Endothelial cell of umbilical vein (primary cell): ENCODE measurements around the gene VIPR1. TPM values are rescaled to one million over a fixed set of nuclear protein-coding genes. Genes with fewer than 3 reads are reported as not detected.

ENCODE experiments used
- BruUV-seq: library from RNA; stranded (reverse); fragments of 400-500 nt; replicated peaks from 2 replicates; lab custom pipeline; 2021; lab: Mats Ljungman, UMichigan
- CTCF ChIA-PET: fragments of 300-600, 350-600 bp; sonication (Branson Sonifier 250); formaldehyde crosslinking; loops from one replicate; lab custom pipeline; 2021; ENCODE audit warnings: antibody characterized with exemption, inconsistent platforms; lab: Charles Lee
- POLR2A ChIA-PET: fragments of 300-600, 350-600 bp; sonication (Branson Sonifier 250); formaldehyde crosslinking; loops from one replicate; lab custom pipeline; 2021; ENCODE audit warnings: antibody characterized with exemption, inconsistent platforms; lab: Charles Lee
- DNase-seq: peaks from one replicate; pipeline ENCODE4 v3.0.0-alpha.2; 2011; ENCODE audit warnings: low read depth, low spot score
- FAIRE-seq: peaks from 2 replicates; lab custom pipeline; 2011; peaks lifted over from hg19 to GRCh38; lab: Jason Lieb, UNC
- H2AFZ ChIP-seq: 2 replicates; pipeline ENCODE4 v1.6.0; 2012; ENCODE audit warnings: low read depth, low read length, control low read depth, inconsistent platforms
- H3K27ac ChIP-seq: 2 replicates; pipeline ENCODE4 v1.5.1; 2011; ENCODE audit warnings: low read depth, mild to moderate bottlenecking, control low read depth, low read length, moderate library complexity; ENCODE audit not compliant: insufficient read depth
- H3K27me3 ChIP-seq, 2 experiments: 2 replicates each; pipeline versions ENCODE4 v1.6.0 to v1.6.1; 2011; ENCODE audit warnings: low read length in 2 of 2, mixed read lengths in 1 of 2; ENCODE audit not compliant: control insufficient read depth in 2 of 2, insufficient read depth in 2 of 2
- H3K36me3 ChIP-seq, 2 experiments: 2 replicates in 1 of 2; 3 replicates in 1 of 2; pipeline ENCODE4 v1.5.1; 2011; ENCODE audit warnings: low read length in 2 of 2, mild to moderate bottlenecking in 1 of 2, moderate library complexity in 1 of 2; ENCODE audit not compliant: control insufficient read depth in 2 of 2, insufficient read depth in 2 of 2; ENCODE audit errors: extremely low read depth in 1 of 2
- H3K4me1 ChIP-seq: 3 replicates; pipeline ENCODE4 v1.5.1; 2011; ENCODE audit warnings: mild to moderate bottlenecking, low read length; ENCODE audit not compliant: control insufficient read depth, insufficient read depth; ENCODE audit errors: extremely low read depth
- H3K4me2 ChIP-seq: 2 replicates; pipeline ENCODE4 v1.6.1; 2011; ENCODE audit warnings: low read length, control low read depth, mixed read lengths; ENCODE audit not compliant: insufficient read depth
- H3K4me3 ChIP-seq, 3 experiments: fragments of 200-600 bp in 1 of 3; sonication (generic), shearing (Covaris generic) in 1 of 3; replicated peaks in 1 of 3; 2 replicates each; pipeline ENCODE4 v1.5.1; 2011 to 2016; ENCODE audit warnings: control low read depth in 3 of 3, low read length in 3 of 3, mild to moderate bottlenecking in 2 of 3, inconsistent platforms in 1 of 3, low read depth in 1 of 3, moderate library complexity in 1 of 3; ENCODE audit not compliant: insufficient read depth in 1 of 3
- H3K79me2 ChIP-seq: 2 replicates; pipeline ENCODE4 v1.6.0; 2012; ENCODE audit warnings: low read length, inconsistent platforms; ENCODE audit not compliant: control insufficient read depth, insufficient read depth
- H3K9ac ChIP-seq: replicated peaks from 2 replicates; pipeline ENCODE3; 2011; ENCODE audit warnings: low read length, control low read depth; ENCODE audit not compliant: insufficient read depth; ENCODE audit errors: extremely low read depth
- H3K9me1 ChIP-seq: replicated peaks from 3 replicates; pipeline ENCODE4 v1.6.0; 2011; ENCODE audit warnings: mild to moderate bottlenecking, low read length; ENCODE audit not compliant: control insufficient read depth, insufficient read depth; ENCODE audit errors: extremely low read depth
- H3K9me3 ChIP-seq: replicated peaks from 2 replicates; pipeline ENCODE4 v1.5.1; 2012; ENCODE audit warnings: low read length, inconsistent platforms; ENCODE audit not compliant: control insufficient read depth, insufficient read depth
- H4K20me1 ChIP-seq: replicated peaks from 2 replicates; pipeline ENCODE3; 2011; ENCODE audit warnings: mild to moderate bottlenecking, low read length; ENCODE audit not compliant: control insufficient read depth, insufficient read depth; ENCODE audit errors: extremely low read depth
- CTCF ChIP-seq, 2 donors: IDR thresholded peaks; 1 replicate in 1 of 2; 2 replicates in 1 of 2; pipeline ENCODE4 v1.5.1; 2011; ENCODE audit warnings: low read length in 2 of 2, mild to moderate bottlenecking in 2 of 2, moderate library complexity in 2 of 2, control low read depth in 1 of 2, inconsistent platforms in 1 of 2, low read depth in 1 of 2; ENCODE audit not compliant: insufficient read depth in 1 of 2; ENCODE audit errors: extremely low read depth in 1 of 2
- EZH2 ChIP-seq: IDR thresholded peaks from 2 replicates; pipeline ENCODE4 v1.6.1; 2012; ENCODE audit warnings: borderline replicate concordance, low read depth, mild to moderate bottlenecking, moderate library complexity, low read length, inconsistent platforms; ENCODE audit not compliant: severe bottlenecking
- FOS ChIP-seq: IDR thresholded peaks from 2 replicates; pipeline ENCODE4 v1.6.1; 2011; ENCODE audit warnings: mild to moderate bottlenecking, low read length, moderate library complexity, borderline replicate concordance; ENCODE audit not compliant: insufficient read depth
- GATA2 ChIP-seq: IDR thresholded peaks from 2 replicates; pipeline ENCODE4 v1.7.0; 2011; ENCODE audit warnings: low read depth, mild to moderate bottlenecking, moderate library complexity, mixed read lengths, low read length; ENCODE audit not compliant: insufficient read length, insufficient read depth
- JUN ChIP-seq: IDR thresholded peaks from 2 replicates; pipeline ENCODE4 v1.6.1; 2011; ENCODE audit warnings: borderline replicate concordance, low read depth; ENCODE audit not compliant: insufficient read length, insufficient read depth
- MAX ChIP-seq: IDR thresholded peaks from 2 replicates; pipeline ENCODE4 v1.6.1; 2011; ENCODE audit not compliant: insufficient read depth, insufficient read length
- MYC ChIP-seq: IDR thresholded peaks from one replicate; pipeline ENCODE4 v1.6.1; 2011; ENCODE audit warnings: mild to moderate bottlenecking, low read depth, low read length
- POLR2A ChIP-seq: IDR thresholded peaks from 2 replicates; pipeline ENCODE4 v1.6.1; 2012; ENCODE audit warnings: low read depth, mild to moderate bottlenecking, control low read depth, low read length
- POLR2AphosphoS5 ChIP-seq: IDR thresholded peaks from 2 replicates; pipeline ENCODE4 v1.6.1; 2012; ENCODE audit warnings: low read depth, mild to moderate bottlenecking, control low read depth, low read length, moderate library complexity; ENCODE audit not compliant: insufficient read depth
- dilution Hi-C: fragments of 300-500 bp; cut with MboI; formaldehyde crosslinking; loops from one replicate; pipeline ENCODE4 v1.15.0; 2019; ENCODE audit warnings: low sequenced_read_pairs; ENCODE audit not compliant: extremely low pct_ligation_motif_present
- intact Hi-C: fragments of 100-400 bp; cut with micrococcal nuclease; formaldehyde crosslinking; loops from one replicate; pipeline ENCODE4 v1.10.0; 2022
- polyA plus RNA-seq, 4 experiments: library from polyadenylated mRNA; depleted of rRNA in 3 of 4; stranded (reverse) in 3 of 4; unstranded in 1 of 4; fragments of >200 nt; gene quantifications; 2 replicates each; pipeline versions ENCODE4 v1.2.1 to v1.2.3, GENCODE V29; 2011 to 2012; ENCODE audit warnings: missing spikeins in 1 of 4
- total RNA-seq: library from RNA; stranded (reverse); gene quantifications from 2 replicates; pipeline ENCODE4 v1.2.3, GENCODE V29; 2021

VIPR1 gene
- total and polyA plus RNA-seq, 2 donors (not counting 3 experiments of a cell fraction or from before 2014, with no cell fraction given): 3.8 to 4.7 TPM

- no peak overlapping the region for H3K27ac ChIP-seq
- intact Hi-C loops: no loop called here
- H3K9ac ChIP-seq: no peak overlapping the region
- H3K4me3 ChIP-seq: no peak overlapping the region
- ChIA-PET POLR2A (no interaction called here), CTCF (interaction anchor here (1.1 kb wide), 2 partner anchors 19 to 26 kb away, joined by 3 to 4 read pairs; no protein-coding TSS in a partner anchor)
- no peak for TF ChIP-seq EZH2
- TF ChIP-seq MAX: no peak
- TF ChIP-seq MYC: no peak
- TF ChIP-seq CTCF (IDR thresholded peaks at IDR 0.05; ENCODE audit: extremely low read depth in 1 of 2, insufficient read depth in 1 of 2, low read depth in 1 of 2, low read length in 2 of 2): no peak
- TF ChIP-seq FOS: no peak
- TF ChIP-seq JUN: no peak
- no peak for TF ChIP-seq POLR2A
- no peak for TF ChIP-seq POLR2AphosphoS5
- TF ChIP-seq GATA2: no peak
- H3K9me1 ChIP-seq: no peaks in the 10 kb centered on the region
- H2AFZ ChIP-seq: no peak overlapping the region
- dilution Hi-C loops: no loop called here
- no peak for FAIRE-seq
- H4K20me1 ChIP-seq: no peaks in the 10 kb centered on the region
- no peaks in the 10 kb centered on the region for H3K36me3 ChIP-seq
- DNase-seq: no peak
- H3K79me2 ChIP-seq: no peaks in the 10 kb centered on the region
- H3K4me1 ChIP-seq: no peaks in the 10 kb centered on the region
- BruUV-seq: no TSS peak
- H3K27me3 ChIP-seq: peaks cover 0 to 2% of the 10 kb centered on the region in 2 experiments
- H3K9me3 ChIP-seq: no peaks in the 10 kb centered on the region
- no peak overlapping the region for H3K4me2 ChIP-seq
These were observed 25.0 kb downstream of the VIPR1 start for GRCh38 chr3:42527368-42527917.
